HG02885 (cell line): Measurements from ENCODE around the gene UAP1L1.
A peak's percentile ranks its signal among the peaks of the same experiment; 100 is the strongest.

Source experiments
- ATAC-seq: cut with Tn5 transposase; IDR thresholded peaks from one replicate; pipeline ENCODE4 v1.9.1; 2021; ENCODE audit warnings: mild to moderate bottlenecking; ENCODE audit not compliant: unreplicated experiment, poor library complexity

UAP1L1 gene

DNA sequence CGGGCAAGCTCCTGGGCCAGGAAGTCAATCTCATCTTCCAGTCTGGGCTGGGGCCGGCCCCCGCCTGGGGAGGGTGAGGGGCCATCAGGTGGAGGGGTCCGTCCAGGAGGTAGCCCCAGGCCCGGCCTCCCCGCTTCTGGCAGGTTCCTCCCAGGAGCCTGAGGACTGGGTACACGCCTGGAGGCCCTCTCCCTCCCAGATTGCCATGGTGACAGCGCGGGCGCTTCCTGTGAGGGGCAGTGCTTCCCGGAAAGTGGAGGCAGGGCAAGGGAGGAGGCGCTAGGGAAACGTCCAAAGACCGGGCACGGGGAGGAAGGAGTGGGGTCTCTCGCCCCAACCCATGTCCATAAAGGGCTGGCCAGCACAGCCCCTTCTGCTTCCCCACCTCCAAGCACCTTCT lies 36.2 kb upstream of the UAP1L1 start:
- no peak for ATAC-seq

DNA sequence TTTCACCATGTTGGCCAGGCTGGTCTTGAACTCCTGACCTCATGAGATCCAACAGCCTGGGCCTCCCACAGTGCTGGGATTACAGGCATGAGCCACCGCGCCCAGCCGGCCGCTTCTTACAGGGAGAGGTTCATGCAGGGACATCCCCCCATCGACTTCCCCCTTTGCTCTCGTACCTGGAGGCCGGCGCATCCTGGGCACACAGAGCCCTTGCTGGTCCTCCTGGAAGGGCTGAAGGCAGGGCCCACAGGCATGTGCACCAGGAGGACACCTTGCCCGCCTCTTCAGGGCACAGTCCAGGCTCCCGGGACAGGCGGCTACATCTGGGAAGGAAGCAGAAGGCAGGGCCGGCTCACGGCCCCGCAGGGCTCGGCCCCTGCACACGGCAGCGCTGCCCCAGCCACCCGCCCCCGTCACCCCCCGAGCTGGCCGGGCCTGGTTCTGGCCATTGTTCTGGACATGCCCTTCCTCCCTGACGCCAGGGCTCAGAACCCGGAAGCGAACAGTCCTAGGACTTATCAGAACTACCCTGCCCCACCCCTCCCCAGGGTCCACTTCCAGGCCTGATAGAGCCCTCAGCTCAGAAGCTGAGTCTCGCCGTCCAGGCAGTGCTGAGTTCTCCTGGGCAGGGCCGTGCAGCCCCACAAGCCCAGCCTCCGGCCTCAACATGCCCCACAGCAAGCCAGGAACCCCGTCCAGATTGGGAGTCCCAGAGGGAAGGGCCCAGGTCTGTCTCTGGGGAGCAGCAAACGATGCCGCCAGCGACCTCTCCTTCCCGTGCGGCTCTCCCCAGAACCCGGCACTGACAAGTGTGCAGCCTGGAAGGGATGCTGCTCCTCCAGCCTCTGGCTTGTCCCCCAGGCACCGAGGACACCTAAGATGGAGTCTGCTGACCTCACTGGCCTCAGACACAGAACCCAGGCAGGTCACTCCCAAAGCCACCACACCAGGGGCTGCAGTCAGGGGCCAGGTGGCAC lies 34.3 kb upstream of the UAP1L1 start:
- ATAC-seq: no peak

DNA sequence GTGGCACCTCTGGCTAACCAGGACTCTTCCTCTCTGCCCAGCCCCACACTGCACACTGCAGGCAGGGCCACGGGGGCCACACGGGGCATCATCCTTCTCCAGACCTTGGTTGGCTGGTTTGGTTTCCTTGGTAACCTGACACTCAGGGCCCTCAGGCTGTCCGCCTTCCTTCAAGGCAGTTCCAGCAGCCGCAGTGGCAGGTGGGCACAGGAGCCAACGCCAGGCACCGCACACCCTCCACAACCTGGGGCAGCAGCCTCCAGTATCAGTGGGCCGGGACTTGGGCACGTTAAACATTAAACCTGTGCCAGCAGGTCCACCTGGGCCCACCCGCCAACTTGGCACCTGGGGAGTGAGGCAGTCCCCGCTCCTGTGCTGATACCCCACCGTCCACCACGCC lies 33.3 kb upstream of the UAP1L1 start:
- ATAC-seq: no peak

DNA sequence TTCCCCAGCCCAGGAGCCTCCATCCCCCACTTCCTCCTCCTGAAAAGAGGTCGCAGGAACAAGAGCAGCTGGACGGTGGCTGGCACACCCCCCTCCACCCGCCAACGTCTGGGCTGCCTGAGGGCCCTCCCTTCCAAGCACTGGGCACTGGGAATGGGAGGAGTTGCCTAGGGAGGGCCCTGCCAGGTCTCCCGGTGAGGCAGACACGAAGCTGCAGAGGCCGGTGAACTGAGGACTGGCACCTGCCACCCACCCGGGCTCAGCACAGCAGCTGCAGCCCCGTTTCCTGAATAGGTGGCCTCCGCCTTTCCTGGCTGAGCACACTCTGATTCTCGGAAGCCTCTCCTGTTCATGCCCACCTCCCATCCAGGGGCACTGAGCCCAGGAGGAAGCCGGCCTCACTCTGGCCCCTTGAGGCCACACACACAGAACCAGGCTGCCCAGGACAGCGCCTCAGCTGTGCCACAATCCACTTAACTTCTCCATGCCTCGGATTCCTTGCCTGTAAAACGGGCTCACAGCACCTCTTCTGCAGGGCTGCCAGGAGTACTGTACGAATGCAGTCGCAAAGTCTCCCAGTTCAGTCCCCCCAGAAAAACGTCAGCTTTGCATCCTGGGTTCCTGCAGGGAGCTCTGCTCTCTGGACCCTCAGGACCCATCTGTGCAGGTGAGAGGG lies 32.7 kb upstream of the UAP1L1 start:
- ATAC-seq: no peak

DNA sequence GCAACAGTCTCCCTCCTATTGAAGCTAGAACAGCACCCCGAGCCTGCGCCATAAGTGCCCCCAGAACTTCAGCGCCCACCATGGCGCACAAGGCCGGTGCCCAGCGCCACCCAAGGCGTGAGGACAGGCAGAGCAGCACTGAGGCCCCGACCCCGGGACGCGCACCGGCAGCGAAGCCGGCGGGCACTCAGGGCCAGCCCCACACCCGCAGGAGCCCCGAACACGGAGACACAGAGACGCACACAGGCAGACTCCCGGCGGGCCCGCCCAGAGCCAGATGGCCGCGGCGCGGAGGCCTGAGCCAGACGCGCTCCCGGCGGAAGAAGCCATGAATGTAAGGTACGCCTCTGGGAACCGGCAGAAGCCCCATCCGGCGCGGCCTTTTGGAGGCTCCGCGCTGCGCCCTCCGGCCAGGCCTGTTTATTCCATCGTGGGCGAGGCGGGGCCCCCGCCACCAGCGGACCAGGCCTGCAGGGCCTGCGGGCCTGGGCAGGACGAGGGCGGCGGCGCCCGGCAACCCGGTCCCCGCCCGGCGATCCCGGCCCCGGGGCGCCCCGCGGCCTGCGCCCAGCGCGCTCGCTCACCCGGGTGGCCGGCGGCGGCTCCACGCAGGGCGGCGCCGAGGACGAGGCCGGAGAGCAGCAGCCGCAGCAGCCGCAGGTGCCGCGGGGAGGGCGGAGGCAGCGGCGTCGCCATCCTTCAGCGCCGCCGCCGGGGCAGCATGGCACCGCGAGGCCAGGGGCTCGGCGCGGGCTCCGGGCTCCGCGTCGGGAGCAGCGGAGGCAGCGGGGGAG lies 31.8 kb upstream of the UAP1L1 start:
- no peak for ATAC-seq

DNA sequence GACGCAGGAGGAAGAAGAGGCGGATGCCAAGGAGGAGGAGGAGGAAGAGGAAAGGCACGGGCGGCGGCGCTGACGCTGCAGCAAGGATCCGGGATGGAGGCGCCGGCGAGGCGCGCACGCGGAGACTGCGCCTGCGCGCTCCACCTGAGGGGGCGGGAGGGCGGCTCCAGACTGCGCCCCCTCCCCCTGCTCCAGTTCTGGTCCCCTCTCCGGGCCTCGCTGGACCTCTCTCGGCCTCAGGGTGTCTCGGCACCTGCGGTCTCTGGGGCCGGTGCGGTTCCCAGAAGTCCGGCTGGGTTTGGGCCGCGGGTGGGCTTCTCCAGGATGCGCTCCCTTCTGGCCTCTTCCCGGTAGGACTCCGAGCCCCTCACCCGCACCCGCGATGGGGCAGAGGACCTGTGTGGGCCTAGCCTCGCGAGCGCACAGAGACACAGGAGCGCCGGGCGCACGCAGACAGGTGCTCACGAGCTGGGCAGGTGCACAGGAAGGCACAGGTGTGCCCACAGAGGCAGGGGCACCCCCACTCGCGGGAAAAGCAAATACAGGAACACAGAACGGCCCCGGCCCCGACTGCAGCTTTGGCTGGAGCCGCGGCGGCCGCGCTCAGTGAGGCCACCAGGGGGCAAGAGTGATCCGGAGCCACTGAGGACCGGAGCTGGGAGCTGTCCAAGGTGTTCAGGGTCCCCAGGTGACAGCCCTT lies 31.1 kb upstream of the UAP1L1 start, which contains the start of gene NPDC1:
Gene NPDC1, minus strand, starts transcription at position 90 of the 700 bp plus-strand sequence. CDS start 188 bp downstream, outside the sequence.
- no peak for ATAC-seq

DNA sequence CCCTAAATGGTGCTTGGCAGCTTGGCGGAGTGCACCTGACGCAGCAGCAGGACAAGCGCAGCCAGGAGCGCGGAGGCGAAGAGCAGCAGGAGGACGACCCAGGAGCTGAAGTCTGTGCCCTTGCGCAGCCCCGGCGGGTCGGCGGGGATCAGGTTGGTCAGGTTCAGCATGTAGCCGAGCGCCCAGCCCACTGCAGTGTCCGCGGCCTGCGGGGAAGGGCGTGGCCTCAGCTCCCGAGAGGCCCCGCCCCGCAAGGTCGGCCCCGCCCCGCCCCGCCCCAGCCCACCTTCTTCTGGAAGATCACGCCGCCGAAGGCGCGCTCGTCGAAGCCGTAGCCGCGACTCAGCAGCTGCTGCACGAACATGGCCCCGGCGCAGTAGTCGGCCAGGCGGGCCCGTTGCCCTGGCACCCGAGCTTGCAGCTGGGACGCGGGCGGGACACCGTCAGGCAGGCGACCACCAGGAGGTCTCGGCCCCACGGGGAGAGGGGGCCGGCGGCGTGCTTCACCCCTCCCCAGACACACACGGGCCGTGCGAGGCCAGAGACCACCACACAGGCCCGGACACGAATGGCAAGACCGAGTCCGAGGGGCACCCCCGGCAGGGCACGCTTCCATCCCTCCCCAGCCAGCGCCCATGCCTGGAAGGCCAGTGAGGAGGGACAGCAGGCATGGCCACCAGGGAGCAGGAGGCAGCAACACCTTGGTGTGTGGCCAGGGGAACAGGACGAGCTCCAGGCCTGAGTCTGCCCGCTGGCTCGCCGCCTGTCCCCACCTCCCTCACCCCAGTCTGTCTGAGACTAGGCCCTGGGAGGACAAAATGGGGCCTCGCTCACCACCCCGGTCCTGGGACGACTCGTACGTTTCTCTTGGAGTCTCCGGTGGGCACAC lies 28.4 kb upstream of the UAP1L1 start:
- ATAC-seq: no peak

DNA sequence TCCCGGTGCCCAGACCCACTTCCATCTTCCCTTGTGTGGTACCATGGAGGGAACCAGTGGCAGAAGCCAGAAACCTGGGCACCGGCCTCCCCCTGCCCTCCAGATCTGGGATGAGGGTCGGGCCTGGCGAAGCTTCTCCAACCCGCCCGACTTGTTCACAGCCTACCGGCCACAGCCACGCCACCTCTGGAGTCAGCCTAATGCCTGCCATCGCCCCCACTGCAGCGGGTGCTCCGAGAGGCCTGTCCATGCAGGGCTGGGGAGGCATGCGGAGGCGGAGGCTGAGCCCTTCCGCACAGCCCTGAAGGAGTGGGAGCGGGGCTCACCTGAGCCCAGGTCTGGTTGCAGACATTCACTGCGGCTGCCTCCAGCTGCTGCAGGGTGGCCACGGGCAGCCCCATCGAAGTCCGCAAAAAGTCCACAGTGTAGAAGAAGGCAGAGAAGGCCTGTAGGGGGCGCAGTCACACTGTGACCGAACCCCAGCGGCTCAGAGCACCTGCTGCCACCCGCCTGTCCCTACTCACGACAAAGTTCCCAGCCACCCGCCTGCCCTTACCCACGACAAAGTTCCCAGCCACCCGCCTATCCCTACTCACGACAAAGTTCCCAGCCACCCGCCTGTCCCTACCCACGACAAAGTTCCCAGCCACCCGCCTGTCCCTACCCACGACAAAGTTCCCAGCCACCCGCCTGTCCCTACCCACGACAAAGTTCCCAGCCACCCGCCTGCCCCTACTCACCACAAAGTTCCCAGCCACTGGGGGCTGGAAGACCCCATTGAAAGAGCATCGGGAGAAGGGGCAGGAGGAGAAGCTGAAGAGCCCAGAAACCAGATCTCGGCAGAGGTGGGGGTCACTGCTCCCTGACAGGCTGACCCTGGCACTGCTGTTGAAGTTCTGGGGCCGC lies 27.5 kb upstream of the UAP1L1 start:
- peak; percentile 40 for ATAC-seq

DNA sequence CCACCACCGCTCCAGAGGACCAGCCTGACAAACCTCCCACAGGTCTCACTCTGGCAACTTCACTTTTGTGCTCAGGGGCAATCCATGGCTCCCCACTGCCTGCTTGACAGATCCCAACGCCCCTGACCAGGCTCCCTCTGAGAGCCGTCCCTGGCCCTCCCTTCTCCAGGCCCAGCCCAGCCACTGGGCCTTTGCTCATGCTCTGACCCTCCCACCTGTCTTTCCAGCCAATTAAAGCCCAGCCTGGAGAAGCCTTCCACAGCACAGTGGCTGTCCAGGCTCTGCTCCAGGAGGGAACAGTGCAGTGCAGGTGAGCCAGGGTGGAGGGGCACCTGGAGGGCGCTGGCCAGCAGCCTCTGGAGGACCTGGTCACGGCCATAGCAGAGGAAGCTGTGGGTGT lies 26.7 kb upstream of the UAP1L1 start:
- no peak for ATAC-seq

DNA sequence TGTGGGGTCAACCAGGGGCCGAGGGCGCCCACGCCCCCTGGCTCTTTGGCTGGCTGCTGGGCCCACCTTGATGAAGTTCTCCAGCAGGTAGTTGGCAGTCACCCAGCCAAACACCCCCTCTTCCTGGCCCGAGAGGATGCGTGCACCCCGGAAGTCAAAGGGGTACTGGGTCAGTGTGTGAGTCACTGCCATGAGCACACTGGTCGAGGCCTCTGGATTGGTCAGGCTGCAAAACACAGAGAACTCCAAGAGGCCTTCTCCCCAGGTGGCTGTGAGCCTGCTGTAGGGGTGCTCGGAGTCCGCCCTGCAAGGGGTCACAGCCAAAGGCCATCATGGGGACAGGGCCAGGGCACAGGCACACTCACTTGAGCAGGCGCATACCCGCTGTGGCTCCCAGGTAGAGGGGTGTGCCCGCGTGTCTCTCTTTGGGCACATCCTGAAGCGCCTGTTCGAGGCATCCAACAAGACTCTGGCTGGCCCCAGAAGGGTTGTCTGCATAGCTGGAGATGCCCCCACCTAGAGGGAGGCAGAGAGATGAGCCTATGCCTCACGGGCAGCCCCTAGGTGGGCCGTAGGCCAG lies 26.1 kb upstream of the UAP1L1 start:
- ATAC-seq: no peak

DNA sequence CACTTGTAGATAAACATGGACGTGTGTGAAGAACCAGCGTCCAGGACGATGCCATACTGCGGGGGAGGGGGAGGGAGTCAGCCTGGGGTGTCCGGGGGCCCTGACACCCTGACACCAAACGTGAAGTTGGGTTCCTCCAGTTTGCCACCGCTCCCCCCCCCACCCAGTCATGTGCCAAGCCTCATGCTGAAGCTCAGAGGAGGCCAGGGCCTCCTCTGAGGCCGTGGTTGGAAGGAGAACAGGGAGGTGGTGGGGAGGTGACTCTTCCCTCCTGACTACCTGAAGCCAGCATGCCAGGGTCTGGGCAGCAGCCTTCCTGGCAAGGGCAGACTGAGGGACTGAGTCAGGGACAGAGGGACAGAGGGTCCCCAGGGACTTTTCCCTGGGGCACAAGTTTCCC lies 25.0 kb upstream of the UAP1L1 start:
- no peak for ATAC-seq

DNA sequence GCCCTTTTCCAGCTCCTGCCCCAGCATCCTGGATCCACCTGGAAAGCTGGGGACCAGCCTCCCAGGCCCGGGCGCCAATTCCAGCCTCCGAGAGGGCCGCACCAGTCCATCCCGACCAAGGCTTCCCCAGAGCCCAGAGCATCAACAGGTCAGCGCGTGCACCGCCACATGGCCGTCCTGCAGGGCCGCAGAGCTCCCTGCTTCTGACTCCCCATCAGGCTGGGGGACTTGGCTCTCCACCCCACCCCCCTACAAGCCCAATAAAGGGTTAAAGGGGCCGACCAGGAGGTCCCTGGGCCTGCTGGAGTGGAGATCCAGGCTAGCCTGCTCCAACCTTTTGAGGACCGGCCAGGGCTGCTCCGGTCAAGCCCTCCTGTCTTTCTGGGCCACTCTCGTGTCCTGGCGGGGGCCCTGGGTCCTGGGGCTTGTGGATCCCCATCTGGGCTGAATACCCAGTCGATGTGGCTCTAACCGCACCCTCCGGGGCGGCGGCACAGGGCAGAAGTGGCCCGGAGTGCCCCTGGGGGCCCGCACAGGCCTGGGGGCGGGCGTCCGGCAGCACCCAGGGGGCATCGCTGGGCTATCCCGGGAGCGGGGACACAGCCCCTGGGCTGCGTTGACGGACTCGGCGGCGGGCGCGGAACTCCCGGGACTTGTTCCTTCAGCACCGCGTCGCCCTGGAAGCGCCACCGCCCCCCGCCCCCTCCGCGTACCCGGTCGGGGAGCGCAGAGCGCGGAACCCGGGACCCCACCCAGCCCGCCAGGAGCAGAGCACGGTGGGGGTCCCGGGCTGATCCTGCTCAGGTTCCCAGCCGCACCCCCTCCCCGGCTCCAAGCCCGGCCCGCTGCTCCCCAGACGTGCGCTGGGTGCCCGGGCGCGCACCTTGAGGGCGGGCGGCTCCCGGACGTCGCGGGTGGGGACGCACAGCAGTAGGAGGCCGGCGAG lies 24.0 kb upstream of the UAP1L1 start:
- no peak for ATAC-seq

DNA sequence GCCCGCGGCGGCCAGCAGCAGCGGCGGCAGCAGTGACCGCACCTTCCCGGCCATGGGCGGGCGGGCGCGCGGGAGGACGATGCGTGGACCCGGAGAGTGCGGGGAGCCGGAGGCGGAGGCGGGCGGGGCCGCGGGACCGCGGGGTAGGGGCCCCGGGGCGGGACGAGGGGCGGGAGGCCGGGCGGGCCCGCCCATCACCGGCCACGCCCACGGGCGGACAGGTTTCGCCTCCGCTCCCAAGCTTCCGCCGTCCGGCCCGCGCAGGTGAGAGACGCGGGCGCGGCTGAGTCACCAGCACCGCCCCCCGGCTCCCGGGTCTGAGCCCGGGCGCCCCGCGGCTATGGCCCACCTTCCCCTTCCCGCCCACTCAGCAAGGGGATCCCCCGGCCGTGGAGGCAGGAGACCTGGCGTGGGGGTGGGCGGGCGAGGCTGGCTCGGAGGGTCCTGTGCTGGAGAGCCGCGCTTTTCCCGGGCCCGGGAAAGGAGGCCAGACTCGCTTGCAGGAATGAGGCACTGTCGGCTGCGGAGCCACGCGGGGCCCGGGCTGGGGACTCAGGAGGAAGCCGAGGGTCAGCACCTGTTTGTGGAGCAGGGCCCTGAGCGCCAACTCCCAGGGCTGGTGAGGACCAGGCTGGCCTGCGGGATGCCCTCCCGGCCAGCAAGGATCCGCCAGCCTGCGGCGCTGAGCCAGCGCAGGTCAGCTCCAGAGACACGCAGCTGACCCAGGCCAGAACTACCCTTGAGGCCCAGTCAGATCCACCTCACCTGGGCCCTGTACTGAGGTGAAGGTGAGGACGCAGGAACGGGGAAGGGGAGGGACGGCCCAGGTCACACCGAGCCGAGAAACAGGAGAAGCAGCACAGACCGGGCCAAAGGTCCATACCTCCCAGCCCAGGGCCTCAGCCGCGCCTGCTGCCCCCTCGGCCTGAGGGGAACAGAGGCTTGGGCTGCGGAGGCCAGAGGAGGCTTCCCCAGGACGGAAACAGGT lies 23.1 kb upstream of the UAP1L1 start, which contains the start of gene ENTPD2:
Gene ENTPD2, minus strand, starts transcription at position 118 of the 988 bp plus-strand sequence. Its CDS starts 64 bp downstream, at position 54.
- ATAC-seq: no peak

DNA sequence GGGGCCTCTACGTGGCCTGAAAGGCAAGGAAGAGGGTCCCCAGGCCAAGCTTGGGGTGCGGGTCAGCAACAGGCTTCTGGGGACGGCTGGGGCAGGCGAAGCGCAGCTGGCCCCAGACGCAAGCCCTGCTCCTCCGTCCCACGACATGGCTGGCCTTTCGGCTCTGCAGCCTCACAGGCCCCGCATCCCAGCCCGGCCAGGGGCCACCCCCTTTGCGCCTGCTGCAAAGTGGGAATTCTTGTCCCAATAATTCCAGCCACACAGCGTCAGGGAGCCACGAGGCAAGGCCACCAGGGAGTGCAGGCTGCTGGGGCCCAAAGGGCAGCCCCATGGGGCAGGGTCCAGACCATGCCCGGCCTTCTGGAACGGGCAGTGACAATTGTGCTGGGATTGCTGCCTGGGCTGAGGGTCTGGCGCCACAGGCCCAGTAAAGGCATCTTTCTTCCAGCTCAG lies 22.4 kb upstream of the UAP1L1 start:
- ATAC-seq: no peak
